Uterus (tissue), 4 donors: ENCODE data around the gene SULT1A2. TPM values are rescaled to one million over a fixed set of nuclear protein-coding genes. Genes with fewer than 3 reads are reported as not detected.
"Not testable (repeated sequence)": the region's sequence is repeated elsewhere in the genome, so short reads cannot be mapped to it uniquely, and the experiment has no call there.

Experiments used
- DNase-seq, 2 donors: peaks; one replicate each; pipeline ENCODE4 v3.0.0-alpha.2; 2019 to 2020
- H3K27ac ChIP-seq, 2 donors: fragments of 200-600 bp; sonication (generic); 1 replicate in 1 of 2; 2 replicates in 1 of 2; pipeline ENCODE4 v1.5.1; 2016 to 2018
- H3K27me3 ChIP-seq, 2 donors: fragments of 200-600 bp; sonication (generic); one replicate each; pipeline ENCODE4 v1.5.1; 2018 to 2019; ENCODE audit warnings: control low read depth in 1 of 2
- H3K36me3 ChIP-seq, 2 donors: fragments of 200-600 bp; sonication (generic); one replicate each; pipeline ENCODE4 v1.5.1; 2019; ENCODE audit warnings: control low read depth in 1 of 2
- H3K4me1 ChIP-seq, 2 donors: fragments of 200-600 bp; sonication (generic); one replicate each; pipeline ENCODE4 v1.5.1; 2018 to 2019; ENCODE audit warnings: control low read depth in 1 of 2
- H3K4me3 ChIP-seq, 2 donors: fragments of 200-600 bp; sonication (generic); 1 replicate in 1 of 2; 2 replicates in 1 of 2; pipeline ENCODE4 v1.5.1; 2018 to 2019; ENCODE audit warnings: mild to moderate bottlenecking in 1 of 2
- H3K9me3 ChIP-seq, 2 donors: fragments of 200-600 bp; sonication (generic); one replicate each; pipeline ENCODE4 v1.5.1; 2019; ENCODE audit warnings: control low read depth in 1 of 2
- CTCF ChIP-seq, 4 experiments: fragments of 200-600 bp in 2 of 4; fragments of 450-650 bp in 2 of 4; sonication (generic) in 2 of 4; IDR thresholded peaks; one replicate each; pipeline ENCODE4 v1.5.1; 2016 to 2019; ENCODE audit warnings: antibody characterized with exemption in 4 of 4, mild to moderate bottlenecking in 2 of 4, moderate library complexity in 1 of 4
- POLR2A ChIP-seq, 2 donors: fragments of 450-650 bp; IDR thresholded peaks; one replicate each; pipeline ENCODE4 v1.6.1; 2016; ENCODE audit warnings: antibody characterized with exemption in 2 of 2, mild to moderate bottlenecking in 1 of 2, moderate library complexity in 1 of 2
- intact Hi-C: fragments of 100-400 bp; cut with DNase I; formaldehyde crosslinking; loops from one replicate; pipeline ENCODE4 v1.15.1; 2023; ENCODE audit warnings: low total_unique reads
- total RNA-seq, 4 donors: library from RNA; depleted of rRNA in 3 of 4; stranded (reverse); fragments of >200 nt in 3 of 4; gene quantifications; one replicate each; pipeline versions ENCODE4 v1.1.0 to v1.2.4, GENCODE V29; 2014 to 2023
- donor health status: DM: yes; HTN: yes; CAD: no.

Gene SULT1A2
- total RNA-seq, 4 donors from 2014 or later: 0.41 to 0.46 TPM; not detected in 2

GRCh38 chr16:28612359-28613280 is 15.8 kb upstream of the SULT1A2 start:
- H3K27ac ChIP-seq, H3K36me3 ChIP-seq, intact Hi-C loops, H3K4me1 ChIP-seq, H3K4me3 ChIP-seq, DNase-seq, H3K27me3 ChIP-seq, H3K9me3 ChIP-seq: not testable (repeated sequence)

- H3K27ac ChIP-seq: no peak overlapping the region
- DNase-seq: no peak
Observed at GRCh38 chr16:28610595-28611191, 13.8 kb upstream of the SULT1A2 start.

GRCh38 chr16:28609631-28610594 is 13.1 kb upstream of the SULT1A2 start, which contains the start of gene SULT1A1:
Gene SULT1A1 (minus strand): TSS chr16:28610044. CDS start chr16:28608855, 1,189 bp downstream.
- H3K27me3 ChIP-seq: no peaks in the 10 kb centered on the region
- no peak within 1 kb of the TSS for H3K4me3 ChIP-seq
- DNase-seq: peak in 1 of 2 donors; percentile 31
- H3K36me3 ChIP-seq: no peaks in the 10 kb centered on the region
- intact Hi-C loops: no loop called here
- H3K9me3 ChIP-seq: no peaks in the 10 kb centered on the region
- TF ChIP-seq POLR2A (IDR thresholded peaks at IDR 0.05): no peak
- TF ChIP-seq CTCF (IDR thresholded peaks at IDR 0.05): no peak
- H3K27ac ChIP-seq: peak within 1 kb of the TSS in 1 of 2 donors; percentile 14
- H3K4me1 ChIP-seq: no peaks in the 10 kb centered on the region

More at GRCh38 chr16:28610595-28611191, 13.8 kb upstream of the SULT1A2 start:
- Histone ChIP-seq H3K36me3 (no peaks in the 10 kb centered on the region), H3K9me3 (no peaks in the 10 kb centered on the region), H3K4me1 (no peaks in the 10 kb centered on the region), H3K27me3 (no peaks in the 10 kb centered on the region), H3K4me3 (no peak overlapping the region)
- intact Hi-C loops: no loop called here
- peak in 1 of 2 donors; percentile 6 for TF ChIP-seq POLR2A (IDR thresholded peaks at IDR 0.05)
- no peak for TF ChIP-seq CTCF (IDR thresholded peaks at IDR 0.05)

GRCh38 chr16:28608867-28609596 is 12.2 kb upstream of the SULT1A2 start:
- H3K36me3 ChIP-seq, H3K27me3 ChIP-seq, H3K4me3 ChIP-seq, intact Hi-C loops, H3K9me3 ChIP-seq, H3K4me1 ChIP-seq, DNase-seq, H3K27ac ChIP-seq: not testable (repeated sequence)

- intact Hi-C loops, H3K4me3 ChIP-seq, H3K4me1 ChIP-seq, H3K36me3 ChIP-seq, H3K9me3 ChIP-seq, H3K27me3 ChIP-seq, DNase-seq, H3K27ac ChIP-seq: not testable (repeated sequence)
Observed at GRCh38 chr16:28608496-28608808, 11.6 kb upstream of the SULT1A2 start.

- H3K4me3 ChIP-seq, H3K27me3 ChIP-seq, H3K27ac ChIP-seq, DNase-seq, H3K4me1 ChIP-seq, intact Hi-C loops, H3K9me3 ChIP-seq, H3K36me3 ChIP-seq: not testable (repeated sequence)
Observed at GRCh38 chr16:28607681-28608495, 11.0 kb upstream of the SULT1A2 start.
